ENCODE data around the gene ONECUT3. TPM values are rescaled to one million over a fixed set of nuclear protein-coding genes. Genes with fewer than 3 reads are reported as not detected.
"Not testable (repeated sequence)": the region's sequence is repeated elsewhere in the genome, so short reads cannot be mapped to it uniquely, and the experiment has no call there.

The ONECUT3 gene
- polyA plus RNA-seq (2013, experiment 1 of 2), result not detected
- polyA plus RNA-seq (2013, experiment 2 of 2), result not detected

GRCh38 chr19:1752757-1753728, at the start of gene ONECUT3:
Gene ONECUT3, plus strand, starts transcription at chr19:1753506. Its CDS starts 157 bp downstream, at chr19:1753663.
- 3% methylated on average over 68 of the region's 77 CpGs for WGBS

DNA sequence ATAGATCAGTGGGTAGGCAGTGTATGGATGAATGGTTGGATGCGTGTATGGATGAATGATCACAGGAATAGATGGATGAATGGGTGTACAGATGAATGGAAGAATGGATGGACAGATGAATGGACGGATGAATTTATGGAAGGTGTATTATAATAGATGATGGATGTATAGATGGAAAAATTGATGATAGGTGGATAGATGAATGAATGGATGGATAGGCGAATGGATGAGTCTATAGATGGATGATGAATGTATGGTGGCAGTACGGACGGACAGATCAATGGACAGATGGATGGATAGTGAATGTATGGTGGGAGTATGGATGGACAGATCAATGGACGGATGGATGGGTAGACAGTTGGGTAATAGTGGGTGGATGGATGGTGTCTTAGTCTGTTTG, 49.0 kb upstream of the ONECUT3 start:
- Histone ChIP-seq H2AK5ac (ENCODE audit: low read length, severe bottlenecking) (no peak overlapping the region), H3K27me3 (ENCODE audit: control insufficient read depth in 1 of 2, insufficient read depth in 1 of 2, low read length in 2 of 2) (peaks cover 19 to 37% of the 10 kb centered on the region in 2 experiments), H3K79me1 (replicated peaks; ENCODE audit: low read length, poor library complexity, severe bottlenecking) (no peaks in the 10 kb centered on the region), H4K91ac (ENCODE audit: low read length) (no peak overlapping the region), H2BK15ac (ENCODE audit: low read depth, poor library complexity, severe bottlenecking) (no peak overlapping the region), H2BK12ac (ENCODE audit: low read length in 2 of 2) (no peak overlapping the region), H3K18ac (ENCODE audit: low read depth in 1 of 2, low read length in 2 of 2) (no peak overlapping the region), H2BK5ac (ENCODE audit: low read depth, low read length, poor library complexity, severe bottlenecking) (no peak overlapping the region), H3K9me3 (ENCODE audit: control insufficient read depth, low read length) (peaks cover 17% of the 10 kb centered on the region), H3K23ac (ENCODE audit: low read length in 2 of 2) (no peak overlapping the region), H3K36me3 (ENCODE audit: control insufficient read depth in 1 of 2, insufficient read depth in 2 of 2, low read depth in 1 of 2, low read length in 2 of 2) (no peaks in the 10 kb centered on the region), H3K27ac (ENCODE audit: low read length, poor library complexity, severe bottlenecking) (no peak overlapping the region), H3K9ac (ENCODE audit: low read length) (no peak overlapping the region), H3K4ac (ENCODE audit: low read depth in 1 of 2, low read length in 2 of 2) (no peak overlapping the region), H3K4me3 (ENCODE audit: insufficient read depth in 1 of 2, low read depth in 1 of 2, low read length in 2 of 2) (no peak overlapping the region), H2BK120ac (ENCODE audit: low read depth, low read length) (no peak overlapping the region), H3K14ac (ENCODE audit: low read length in 2 of 2) (no peak overlapping the region), H3K4me1 (ENCODE audit: control insufficient read depth, insufficient read depth, low read depth, low read length) (no peaks in the 10 kb centered on the region), H4K8ac (ENCODE audit: low read length) (no peak overlapping the region), H3K4me2 (ENCODE audit: low read length, poor library complexity, severe bottlenecking) (no peak overlapping the region), H2AFZ (ENCODE audit: low read depth, low read length) (no peak overlapping the region)
- 88% methylated on average over 6 of the region's 6 CpGs for WGBS
- DNase-seq, result no peak

More at GRCh38 chr19:1752757-1753728, at the start of gene ONECUT3:
- Histone ChIP-seq H3K4me3 (ENCODE audit: insufficient read depth in 1 of 2, low read depth in 1 of 2, low read length in 2 of 2) (no peak within 1 kb of the TSS), H4K91ac (ENCODE audit: low read length) (no peak within 1 kb of the TSS), H3K79me1 (replicated peaks; ENCODE audit: low read length, poor library complexity, severe bottlenecking) (no peaks in the 10 kb centered on the region), H4K8ac (ENCODE audit: low read length) (no peak within 1 kb of the TSS), H2BK5ac (ENCODE audit: low read depth, low read length, poor library complexity, severe bottlenecking) (no peak within 1 kb of the TSS), H3K9me3 (ENCODE audit: control insufficient read depth, low read length) (no peaks in the 10 kb centered on the region), H2BK120ac (ENCODE audit: low read depth, low read length) (no peak within 1 kb of the TSS), H3K14ac (ENCODE audit: low read length in 2 of 2) (no peak within 1 kb of the TSS), H3K27me3 (ENCODE audit: control insufficient read depth in 1 of 2, insufficient read depth in 1 of 2, low read length in 2 of 2) (peaks cover 80 to 86% of the 10 kb centered on the region in 2 experiments), H3K23ac (ENCODE audit: low read length in 2 of 2) (no peak within 1 kb of the TSS), H2AFZ (ENCODE audit: low read depth, low read length) (no peak within 1 kb of the TSS), H2BK15ac (ENCODE audit: low read depth, poor library complexity, severe bottlenecking) (no peak within 1 kb of the TSS), H3K9ac (ENCODE audit: low read length) (no peak within 1 kb of the TSS), H2BK12ac (ENCODE audit: low read length in 2 of 2) (no peak within 1 kb of the TSS), H3K27ac (ENCODE audit: low read length, poor library complexity, severe bottlenecking) (no peak within 1 kb of the TSS), H3K4me2 (ENCODE audit: low read length, poor library complexity, severe bottlenecking) (no peak within 1 kb of the TSS), H3K4ac (ENCODE audit: low read depth in 1 of 2, low read length in 2 of 2) (no peak within 1 kb of the TSS), H3K36me3 (ENCODE audit: control insufficient read depth in 1 of 2, insufficient read depth in 2 of 2, low read depth in 1 of 2, low read length in 2 of 2) (peaks cover 0 to 3% of the 10 kb centered on the region in 2 experiments), H2AK5ac (ENCODE audit: low read length, severe bottlenecking) (no peak within 1 kb of the TSS), H3K18ac (ENCODE audit: low read depth in 1 of 2, low read length in 2 of 2) (no peak within 1 kb of the TSS), H3K4me1 (ENCODE audit: control insufficient read depth, insufficient read depth, low read depth, low read length) (peaks cover 35% of the 10 kb centered on the region)
- no peak for DNase-seq

GRCh38 chr19:1705367-1705766, 47.9 kb upstream of the ONECUT3 start:
- Histone ChIP-seq H2AFZ (ENCODE audit: low read depth, low read length) (no peak overlapping the region), H3K4me2 (ENCODE audit: low read length, poor library complexity, severe bottlenecking) (no peak overlapping the region), H2BK5ac (ENCODE audit: low read depth, low read length, poor library complexity, severe bottlenecking) (no peak overlapping the region), H3K9ac (ENCODE audit: low read length) (no peak overlapping the region), H3K4me3 (ENCODE audit: insufficient read depth in 1 of 2, low read depth in 1 of 2, low read length in 2 of 2) (no peak overlapping the region), H3K36me3 (ENCODE audit: control insufficient read depth in 1 of 2, insufficient read depth in 2 of 2, low read depth in 1 of 2, low read length in 2 of 2) (no peaks in the 10 kb centered on the region), H3K23ac (ENCODE audit: low read length in 2 of 2) (no peak overlapping the region), H2BK120ac (ENCODE audit: low read depth, low read length) (no peak overlapping the region), H2BK15ac (ENCODE audit: low read depth, poor library complexity, severe bottlenecking) (no peak overlapping the region), H4K91ac (ENCODE audit: low read length) (no peak overlapping the region), H3K18ac (ENCODE audit: low read depth in 1 of 2, low read length in 2 of 2) (no peak overlapping the region), H3K79me1 (replicated peaks; ENCODE audit: low read length, poor library complexity, severe bottlenecking) (no peaks in the 10 kb centered on the region), H3K4me1 (ENCODE audit: control insufficient read depth, insufficient read depth, low read depth, low read length) (no peaks in the 10 kb centered on the region), H3K9me3 (ENCODE audit: control insufficient read depth, low read length) (peaks cover 17% of the 10 kb centered on the region), H3K14ac (ENCODE audit: low read length in 2 of 2) (no peak overlapping the region), H2AK5ac (ENCODE audit: low read length, severe bottlenecking) (no peak overlapping the region), H3K4ac (ENCODE audit: low read depth in 1 of 2, low read length in 2 of 2) (no peak overlapping the region), H3K27me3 (ENCODE audit: control insufficient read depth in 1 of 2, insufficient read depth in 1 of 2, low read length in 2 of 2) (peaks cover 17 to 30% of the 10 kb centered on the region in 2 experiments), H2BK12ac (ENCODE audit: low read length in 2 of 2) (no peak overlapping the region), H3K27ac (ENCODE audit: low read length, poor library complexity, severe bottlenecking) (no peak overlapping the region), H4K8ac (ENCODE audit: low read length) (no peak overlapping the region)
- 52% methylated on average over 2 of the region's 2 CpGs for WGBS
- DNase-seq, result no peak

- not testable (repeated sequence) for H3K18ac ChIP-seq (ENCODE audit: low read depth in 1 of 2, low read length in 2 of 2); H4K91ac ChIP-seq (ENCODE audit: low read length); H2BK12ac ChIP-seq (ENCODE audit: low read length in 2 of 2); DNase-seq; H3K27ac ChIP-seq (ENCODE audit: low read length, poor library complexity, severe bottlenecking); H2BK120ac ChIP-seq (ENCODE audit: low read depth, low read length); H3K4ac ChIP-seq (ENCODE audit: low read depth in 1 of 2, low read length in 2 of 2); H3K14ac ChIP-seq (ENCODE audit: low read length in 2 of 2); H3K23ac ChIP-seq (ENCODE audit: low read length in 2 of 2); H2AFZ ChIP-seq (ENCODE audit: low read depth, low read length); H3K36me3 ChIP-seq (ENCODE audit: control insufficient read depth in 1 of 2, insufficient read depth in 2 of 2, low read depth in 1 of 2, low read length in 2 of 2); H3K79me1 ChIP-seq (replicated peaks; ENCODE audit: low read length, poor library complexity, severe bottlenecking); H2AK5ac ChIP-seq (ENCODE audit: low read length, severe bottlenecking); H2BK15ac ChIP-seq (ENCODE audit: low read depth, poor library complexity, severe bottlenecking); H3K4me3 ChIP-seq (ENCODE audit: insufficient read depth in 1 of 2, low read depth in 1 of 2, low read length in 2 of 2); H3K4me1 ChIP-seq (ENCODE audit: control insufficient read depth, insufficient read depth, low read depth, low read length); H3K4me2 ChIP-seq (ENCODE audit: low read length, poor library complexity, severe bottlenecking); H3K9ac ChIP-seq (ENCODE audit: low read length); H4K8ac ChIP-seq (ENCODE audit: low read length); H2BK5ac ChIP-seq (ENCODE audit: low read depth, low read length, poor library complexity, severe bottlenecking)
- WGBS, result 59% methylated on average over 10 of the region's 14 CpGs
- Histone ChIP-seq H3K9me3 (ENCODE audit: control insufficient read depth, low read length) (peaks cover 17% of the 10 kb centered on the region), H3K27me3 (ENCODE audit: control insufficient read depth in 1 of 2, insufficient read depth in 1 of 2, low read length in 2 of 2) (peaks cover 5 to 20% of the 10 kb centered on the region in 2 experiments)
Observed at GRCh38 chr19:1706646-1707045, 46.7 kb upstream of the ONECUT3 start.
